Activated CD8-positive, alpha-beta memory T cell treated with anti-CD3 and anti-CD28 coated beads, Interleukin-2, amount 50 U/mL, for 48 hours (primary cell): ENCODE results near the gene PRH2.

Experiments
- DNase-seq: peaks from one replicate; pipeline ENCODE4 v3.0.0-alpha.2; 2020

PRH2 gene

GRCh38 chr12:10928746-10929286, at the start of gene PRH2:
Gene PRH2, plus strand, starts transcription at chr12:10929236. Its CDS starts 38 bp downstream, at chr12:10929274.
- DNase-seq = no peak

DNA sequence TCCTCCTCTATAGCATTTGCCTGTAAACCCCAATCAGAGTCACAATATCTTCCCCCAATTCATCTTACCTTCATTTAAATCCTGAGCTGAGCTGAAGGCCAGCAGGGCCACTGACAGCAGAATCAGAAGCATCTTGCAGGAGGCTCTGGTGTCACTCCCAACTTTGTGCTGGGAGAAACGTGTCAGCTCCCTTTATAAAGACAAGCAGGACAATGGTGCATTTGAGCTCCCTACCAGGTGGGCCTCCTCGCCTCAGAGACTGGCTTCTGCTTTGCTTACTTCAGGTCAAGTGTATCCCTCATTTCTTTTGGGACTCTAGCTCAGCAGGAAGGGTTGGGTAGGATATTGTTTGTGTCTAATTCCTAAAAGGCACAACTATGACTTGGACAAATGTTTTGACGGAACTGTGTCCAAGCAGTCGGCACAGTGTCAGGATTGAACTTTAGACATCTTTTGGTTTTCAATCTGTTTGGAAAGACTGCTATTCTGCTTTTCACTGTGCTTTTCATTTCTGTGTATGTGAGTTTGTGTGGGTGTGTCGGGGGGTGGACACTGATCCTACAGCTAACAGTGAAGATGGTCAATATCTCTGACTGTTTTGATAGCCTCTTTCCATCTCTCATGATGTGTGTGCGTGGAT, 44.8 kb upstream of the PRH2 start, which contains the start of gene PRH1:
Gene PRH1, minus strand, starts transcription at position 170 of the 640 bp plus-strand sequence. Its CDS starts 38 bp downstream, at position 132.
- no peak for DNase-seq

- no peak for DNase-seq
Measured at GRCh38 chr12:10889226-10889625, 39.8 kb upstream of the PRH2 start.

DNA sequence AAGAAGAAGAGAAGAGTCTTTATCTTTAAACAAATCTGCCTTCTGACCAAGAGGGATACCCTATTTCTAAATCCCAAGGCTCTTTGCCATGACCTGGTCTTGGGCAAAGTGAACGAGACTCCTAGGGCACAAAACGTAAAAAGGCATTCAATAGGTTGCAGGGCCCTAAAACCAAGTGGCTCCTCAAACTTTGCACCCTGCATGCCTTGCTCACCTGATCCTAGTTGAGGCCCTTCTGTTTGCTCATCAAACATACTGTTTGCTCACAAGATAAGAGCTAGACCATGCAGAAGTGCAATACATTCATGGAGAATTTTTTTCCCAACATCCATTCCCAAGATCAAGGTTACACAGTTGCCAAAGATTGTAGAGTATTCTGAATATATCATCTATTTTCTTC, 37.1 kb upstream of the PRH2 start:
- DNase-seq = no peak

DNA sequence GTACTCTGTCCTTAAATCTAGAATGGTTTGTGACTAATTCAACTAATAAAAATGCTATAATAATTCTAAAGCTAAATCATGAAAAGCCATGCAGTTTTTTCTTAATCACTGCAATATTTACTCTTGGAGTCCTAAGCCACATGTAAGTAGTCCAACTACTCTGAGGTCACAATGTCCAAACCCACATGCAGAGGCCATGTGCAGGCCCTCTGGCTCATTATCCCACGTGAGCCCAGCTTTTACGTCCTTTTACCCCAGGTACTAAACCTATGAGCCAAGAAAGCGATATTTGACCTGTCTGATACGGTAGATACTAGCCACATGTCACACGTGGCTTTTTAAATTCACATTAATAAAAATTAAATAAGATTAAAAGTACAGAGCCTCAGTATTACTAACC, 32.2 kb upstream of the PRH2 start:
- DNase-seq = no peak

DNA sequence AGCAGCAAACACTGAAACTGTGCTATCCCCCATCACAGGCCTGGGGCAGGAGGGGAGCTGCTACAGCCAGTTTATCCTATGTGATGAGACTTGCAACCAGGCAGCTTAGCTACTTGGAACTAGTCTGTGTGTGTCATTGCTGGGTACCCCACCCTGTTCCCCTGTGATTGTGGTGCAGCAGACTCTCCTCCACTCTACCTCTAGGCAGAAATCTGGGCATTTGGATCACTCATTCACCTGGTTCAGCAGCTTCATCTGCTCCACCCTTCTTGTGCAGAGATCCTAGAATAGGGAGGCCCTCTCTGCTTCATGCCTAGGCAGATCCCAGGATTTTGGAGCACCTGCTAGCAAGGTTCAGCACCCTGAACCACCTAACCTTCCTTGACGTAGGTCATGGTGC, 28.5 kb upstream of the PRH2 start:
- DNase-seq = no peak

GRCh38 chr12:10900972-10901371, 28.1 kb upstream of the PRH2 start:
- no peak for DNase-seq

DNA sequence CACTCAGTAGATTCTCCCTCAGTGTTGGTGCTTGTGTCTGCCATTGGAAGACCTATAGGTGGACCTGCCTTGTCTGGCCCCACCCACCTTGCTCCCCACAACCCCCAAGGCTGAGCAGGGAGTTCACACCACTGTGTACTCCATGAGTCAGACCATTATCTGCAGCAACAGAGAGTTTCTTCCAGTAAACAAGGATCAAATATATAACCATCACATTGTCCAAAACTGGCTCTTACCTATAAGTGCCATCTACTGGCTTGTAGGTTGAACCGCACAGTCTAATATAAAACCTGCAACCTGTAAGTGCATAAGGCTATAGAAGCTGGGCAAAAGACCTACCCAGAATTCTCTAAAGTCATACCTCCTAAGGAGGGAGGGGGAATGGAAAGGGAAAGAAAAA, 27.6 kb upstream of the PRH2 start:
- DNase-seq = no peak

- no peak for DNase-seq
Measured at GRCh38 chr12:10904686-10905085, 24.4 kb upstream of the PRH2 start.

GRCh38 chr12:10909462-10909861, 19.6 kb upstream of the PRH2 start, which contains the start of gene TAS2R13:
Gene TAS2R13, minus strand, starts transcription at chr12:10909562. Its CDS starts 264 bp downstream, at chr12:10909298.
- DNase-seq = no peak

DNA sequence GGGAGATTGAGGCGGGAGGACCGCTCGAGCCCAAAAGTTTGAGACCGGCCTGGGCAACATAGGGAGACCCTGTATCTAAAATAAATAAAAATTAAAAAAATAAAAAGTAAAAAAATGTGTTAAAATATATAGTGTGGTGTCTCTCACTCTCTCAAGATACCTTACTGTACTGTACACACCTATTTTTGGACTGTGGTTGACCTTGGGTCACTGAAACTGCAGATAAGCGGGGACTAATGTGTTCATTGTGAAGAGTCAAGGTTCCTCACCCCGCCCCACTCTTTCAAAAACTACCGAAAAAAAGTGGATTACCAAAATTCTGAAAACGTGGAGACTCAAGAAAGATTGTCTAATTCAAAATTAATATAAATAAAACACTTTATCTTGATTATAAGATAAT, 18.7 kb upstream of the PRH2 start:
- DNase-seq = no peak

DNA sequence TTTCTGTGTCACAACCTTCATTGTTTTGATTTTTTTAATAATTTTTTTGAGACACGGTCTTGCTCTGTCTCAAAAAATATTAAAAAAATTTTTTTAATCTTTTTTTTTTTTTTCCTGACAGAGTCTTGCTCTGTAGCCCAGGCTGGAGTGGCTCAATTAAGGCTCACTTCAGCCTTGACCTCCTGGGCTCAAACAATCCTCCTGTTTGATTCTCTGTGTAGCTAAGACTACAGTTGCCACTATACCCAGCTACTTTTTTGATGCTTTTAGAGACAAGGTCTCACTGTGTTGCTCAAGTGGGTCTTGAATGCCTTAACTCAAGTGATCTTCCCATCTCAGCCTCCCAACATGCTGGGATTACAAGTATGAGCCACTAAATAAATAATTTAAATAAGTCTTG, 9.2 kb upstream of the PRH2 start:
- no peak for DNase-seq

- DNase-seq = no peak
Measured at GRCh38 chr12:10926269-10926668, 2.8 kb upstream of the PRH2 start.

DNA sequence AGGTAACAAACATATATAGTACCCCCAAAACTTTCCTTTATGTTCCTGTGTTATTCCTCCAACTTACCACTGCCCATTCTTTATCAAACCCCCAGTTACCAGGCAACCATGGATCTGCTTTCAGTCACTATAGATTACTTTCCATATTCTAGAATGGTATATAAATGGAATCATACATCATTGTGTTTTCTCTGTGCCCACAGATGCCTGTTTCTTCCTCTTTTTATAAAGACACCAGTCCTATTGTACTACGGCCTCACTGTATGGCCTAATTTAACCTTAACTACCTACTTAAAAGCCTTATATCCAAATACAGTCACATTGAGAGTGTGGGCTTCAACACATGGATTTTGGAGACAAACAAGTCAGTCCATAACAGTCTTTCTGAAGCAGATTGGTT, 7.5 kb downstream of the PRH2 start:
- no peak for DNase-seq

DNA sequence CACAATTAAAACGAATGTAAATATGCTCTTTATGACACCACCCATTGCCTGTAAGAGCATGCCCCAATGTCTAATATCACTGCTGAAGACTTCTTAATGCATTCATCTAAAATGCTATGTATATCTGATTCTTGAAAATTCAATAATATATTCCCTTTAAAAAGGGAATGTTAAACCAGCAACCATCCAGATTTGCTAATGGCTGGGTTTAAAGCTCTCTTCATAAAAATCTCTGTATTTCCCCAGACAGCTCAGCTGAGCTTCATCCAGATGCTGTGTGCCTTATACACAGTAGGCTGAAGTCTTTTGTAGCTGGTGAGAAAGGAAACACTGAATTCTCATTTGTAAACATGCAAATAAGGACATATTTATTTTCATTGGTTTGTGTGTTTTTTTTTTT, 10.1 kb downstream of the PRH2 start, which contains the start of gene TAS2R14:
Gene TAS2R14, minus strand, starts transcription at position 101 of the 400 bp plus-strand sequence. Its CDS starts 56 bp downstream, at position 45.
- DNase-seq = no peak

GRCh38 chr12:10940389-10940788, 11.4 kb downstream of the PRH2 start:
- no peak for DNase-seq

- no peak for DNase-seq
Measured at GRCh38 chr12:10941369-10941768, 12.3 kb downstream of the PRH2 start.

GRCh38 chr12:10941916-10942607, 13.0 kb downstream of the PRH2 start:
- DNase-seq = no peak

DNA sequence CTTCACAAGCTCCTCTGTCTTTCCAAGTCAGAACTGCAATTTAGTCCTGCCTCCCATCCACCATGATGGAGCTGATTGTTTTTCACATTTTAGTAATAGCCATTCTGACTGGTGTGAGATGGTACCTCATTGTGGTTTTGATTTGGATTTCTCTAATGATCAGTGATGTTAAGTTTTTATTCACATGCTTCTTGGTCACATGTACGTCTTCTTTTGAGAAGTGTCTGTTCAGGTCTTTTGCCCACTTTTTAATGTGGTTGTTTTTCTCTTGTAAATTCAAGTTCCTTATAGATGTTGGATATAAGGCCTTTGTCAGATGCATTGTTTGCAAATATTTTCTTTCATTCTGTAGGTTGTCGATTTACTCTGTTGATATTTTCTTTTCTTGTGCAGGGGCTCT, 14.1 kb downstream of the PRH2 start:
- DNase-seq = no peak

DNA sequence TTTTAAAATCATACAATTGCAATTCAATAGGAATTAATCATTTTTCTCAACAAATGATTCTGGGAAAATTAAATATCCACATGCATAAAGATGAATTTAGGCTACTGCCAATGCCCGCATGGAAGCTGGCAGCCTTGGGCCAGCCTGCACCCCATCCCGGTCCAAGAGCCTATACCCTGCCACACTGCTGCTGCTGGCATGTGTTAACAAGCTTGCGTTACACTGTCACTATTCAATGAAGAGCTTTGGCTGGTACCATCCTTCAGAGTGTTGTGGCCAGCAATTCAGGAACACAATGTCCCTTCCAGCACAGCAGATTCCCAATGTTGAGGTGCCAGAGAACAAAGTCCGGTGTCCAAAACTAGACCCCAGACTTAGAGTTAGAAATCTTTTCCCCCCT, 23.6 kb downstream of the PRH2 start:
- DNase-seq = no peak

- DNase-seq = no peak
Measured at GRCh38 chr12:10956085-10956484, 27.0 kb downstream of the PRH2 start.

DNA sequence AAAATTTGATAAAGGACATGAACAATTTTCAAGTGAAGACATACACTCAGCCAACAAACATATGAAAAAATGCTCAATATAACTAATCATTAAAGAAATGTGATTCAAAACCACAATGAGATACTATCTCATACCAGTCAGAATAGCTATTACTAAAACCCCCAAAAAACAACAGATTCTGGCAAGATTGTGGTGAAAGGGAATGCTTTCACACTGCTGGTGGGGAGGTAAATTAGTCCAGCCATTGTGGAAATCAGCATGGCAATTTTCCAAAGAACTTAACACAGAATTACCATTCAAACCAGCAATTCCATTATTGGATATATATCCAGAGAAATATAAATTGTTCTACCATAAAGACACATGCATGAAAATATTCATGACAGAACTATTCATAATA, 28.7 kb downstream of the PRH2 start:
- no peak for DNase-seq

DNA sequence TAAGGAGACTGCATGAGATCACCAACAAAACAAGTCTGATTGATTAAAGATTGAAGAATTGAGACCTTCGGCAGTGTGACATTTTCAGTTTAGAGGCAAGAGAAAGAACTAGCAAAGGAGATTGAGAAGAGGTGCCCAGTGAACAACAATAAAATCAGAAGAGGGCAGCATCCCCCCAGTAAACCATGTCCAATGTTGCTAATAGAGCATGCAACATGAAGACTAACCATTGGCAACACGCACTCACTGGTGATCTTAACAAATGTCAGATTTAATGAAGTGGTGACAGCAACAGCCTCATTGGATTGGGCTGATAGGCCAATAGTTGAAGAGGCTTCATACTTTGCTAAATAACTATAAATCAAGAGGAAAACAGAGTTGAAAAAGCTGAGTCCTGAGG, 30.8 kb downstream of the PRH2 start:
- DNase-seq = no peak

- DNase-seq = no peak
Measured at GRCh38 chr12:10960211-10960610, 31.2 kb downstream of the PRH2 start.
